ENCODE data around the gene CNTLN.

DNA sequence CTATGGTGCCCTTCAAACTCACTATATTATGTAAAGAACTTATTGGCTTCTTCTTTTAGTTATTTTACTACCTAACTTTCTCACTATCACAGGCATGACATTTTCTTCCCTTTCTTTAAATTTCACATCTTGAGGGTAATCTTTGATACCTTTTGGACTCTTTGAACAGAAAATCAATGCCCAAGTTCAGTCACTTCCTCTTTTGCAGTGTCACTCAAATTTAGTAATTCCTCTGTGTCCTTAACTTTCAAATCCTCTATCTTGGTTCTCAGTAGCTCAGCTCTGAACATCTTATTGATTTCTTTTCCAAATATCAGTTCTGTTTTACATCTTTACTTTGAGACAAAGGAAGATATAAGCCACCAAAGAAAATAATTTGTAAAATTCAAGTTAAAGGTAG, 25.5 kb downstream of the CNTLN start:
- TF ChIP-seq POLR2A (IDR thresholded peaks at IDR 0.05) (no peak), EP300 (IDR thresholded peaks at IDR 0.05) (no peak)
- TF ChIP-seq, protein P1, sequence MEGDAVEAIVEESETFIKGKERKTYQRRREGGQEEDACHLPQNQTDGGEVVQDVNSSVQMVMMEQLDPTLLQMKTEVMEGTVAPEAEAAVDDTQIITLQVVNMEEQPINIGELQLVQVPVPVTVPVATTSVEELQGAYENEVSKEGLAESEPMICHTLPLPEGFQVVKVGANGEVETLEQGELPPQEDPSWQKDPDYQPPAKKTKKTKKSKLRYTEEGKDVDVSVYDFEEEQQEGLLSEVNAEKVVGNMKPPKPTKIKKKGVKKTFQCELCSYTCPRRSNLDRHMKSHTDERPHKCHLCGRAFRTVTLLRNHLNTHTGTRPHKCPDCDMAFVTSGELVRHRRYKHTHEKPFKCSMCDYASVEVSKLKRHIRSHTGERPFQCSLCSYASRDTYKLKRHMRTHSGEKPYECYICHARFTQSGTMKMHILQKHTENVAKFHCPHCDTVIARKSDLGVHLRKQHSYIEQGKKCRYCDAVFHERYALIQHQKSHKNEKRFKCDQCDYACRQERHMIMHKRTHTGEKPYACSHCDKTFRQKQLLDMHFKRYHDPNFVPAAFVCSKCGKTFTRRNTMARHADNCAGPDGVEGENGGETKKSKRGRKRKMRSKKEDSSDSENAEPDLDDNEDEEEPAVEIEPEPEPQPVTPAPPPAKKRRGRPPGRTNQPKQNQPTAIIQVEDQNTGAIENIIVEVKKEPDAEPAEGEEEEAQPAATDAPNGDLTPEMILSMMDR (IDR thresholded peaks at IDR 0.05): no peak
